GM18858 (cell line): Measurements from ENCODE around the gene LEPROT.
A peak's percentile ranks its signal among the peaks of the same experiment; 100 is the strongest.

ENCODE experiments used
- ATAC-seq: cut with Tn5 transposase; IDR thresholded peaks from one replicate; pipeline ENCODE4 v1.9.1; 2021; ENCODE audit not compliant: unreplicated experiment

Gene LEPROT

DNA sequence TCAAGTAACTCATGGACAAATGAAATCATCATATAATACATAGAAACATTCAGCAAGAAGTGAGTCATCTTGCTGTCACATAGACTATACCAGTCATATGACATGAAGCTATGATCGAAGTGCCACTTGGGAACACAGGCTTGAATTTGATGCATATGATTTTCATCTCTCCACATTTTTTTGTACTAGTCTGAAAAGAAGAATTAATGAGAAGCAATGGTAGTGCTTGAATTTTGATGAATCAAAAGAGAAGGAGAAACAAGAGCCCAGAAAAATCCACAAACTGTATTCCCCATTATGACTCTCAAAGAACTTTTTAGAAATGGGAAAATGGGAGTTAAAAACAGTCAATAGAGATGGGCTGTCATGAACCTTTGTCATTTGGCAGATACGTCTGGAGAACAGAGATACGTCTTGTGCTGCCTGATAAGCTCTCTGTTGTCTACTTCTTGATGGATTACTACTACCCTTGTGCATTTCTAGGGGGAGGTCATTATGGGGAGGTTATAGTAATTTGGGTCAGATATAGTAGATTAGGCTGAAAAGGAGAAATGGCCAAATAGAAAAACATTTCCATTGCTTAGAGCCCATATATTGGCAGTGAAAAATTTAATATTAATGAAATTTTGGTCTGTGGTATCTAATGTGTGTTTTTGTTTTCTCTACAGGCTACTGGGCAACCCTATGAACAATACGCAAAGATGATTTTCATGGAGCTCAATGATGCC lies 8.0 kb upstream of the LEPROT start:
- no peak for ATAC-seq

DNA sequence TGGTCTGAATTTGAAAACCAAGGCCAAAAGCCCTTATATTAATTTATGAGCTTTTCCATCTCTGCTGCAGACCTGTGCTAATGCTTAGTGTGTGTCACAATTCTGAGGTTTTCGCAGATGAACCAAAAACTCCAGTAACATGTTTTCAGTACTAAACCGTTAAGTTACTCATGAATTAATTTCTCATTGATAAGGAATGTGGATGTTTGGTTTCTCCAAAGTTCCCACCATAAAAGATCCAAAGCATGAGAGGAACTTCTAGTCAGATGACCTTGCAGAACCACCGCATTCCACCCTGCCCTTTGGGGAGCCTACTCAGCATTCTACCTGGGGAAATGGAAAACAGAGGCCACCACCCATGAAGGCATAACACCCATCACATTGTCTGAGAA lies 7.5 kb upstream of the LEPROT start:
- ATAC-seq, result no peak

- ATAC-seq, result no peak
Measured at GRCh38 chr1:65414538-65414937, 5.9 kb upstream of the LEPROT start.

- ATAC-seq, result no peak
Measured at GRCh38 chr1:65416767-65417166, 3.7 kb upstream of the LEPROT start.

- no peak for ATAC-seq
Measured at GRCh38 chr1:65417729-65418128, 2.7 kb upstream of the LEPROT start.

GRCh38 chr1:65418522-65419185 lies 1.8 kb upstream of the LEPROT start:
- no peak for ATAC-seq

DNA sequence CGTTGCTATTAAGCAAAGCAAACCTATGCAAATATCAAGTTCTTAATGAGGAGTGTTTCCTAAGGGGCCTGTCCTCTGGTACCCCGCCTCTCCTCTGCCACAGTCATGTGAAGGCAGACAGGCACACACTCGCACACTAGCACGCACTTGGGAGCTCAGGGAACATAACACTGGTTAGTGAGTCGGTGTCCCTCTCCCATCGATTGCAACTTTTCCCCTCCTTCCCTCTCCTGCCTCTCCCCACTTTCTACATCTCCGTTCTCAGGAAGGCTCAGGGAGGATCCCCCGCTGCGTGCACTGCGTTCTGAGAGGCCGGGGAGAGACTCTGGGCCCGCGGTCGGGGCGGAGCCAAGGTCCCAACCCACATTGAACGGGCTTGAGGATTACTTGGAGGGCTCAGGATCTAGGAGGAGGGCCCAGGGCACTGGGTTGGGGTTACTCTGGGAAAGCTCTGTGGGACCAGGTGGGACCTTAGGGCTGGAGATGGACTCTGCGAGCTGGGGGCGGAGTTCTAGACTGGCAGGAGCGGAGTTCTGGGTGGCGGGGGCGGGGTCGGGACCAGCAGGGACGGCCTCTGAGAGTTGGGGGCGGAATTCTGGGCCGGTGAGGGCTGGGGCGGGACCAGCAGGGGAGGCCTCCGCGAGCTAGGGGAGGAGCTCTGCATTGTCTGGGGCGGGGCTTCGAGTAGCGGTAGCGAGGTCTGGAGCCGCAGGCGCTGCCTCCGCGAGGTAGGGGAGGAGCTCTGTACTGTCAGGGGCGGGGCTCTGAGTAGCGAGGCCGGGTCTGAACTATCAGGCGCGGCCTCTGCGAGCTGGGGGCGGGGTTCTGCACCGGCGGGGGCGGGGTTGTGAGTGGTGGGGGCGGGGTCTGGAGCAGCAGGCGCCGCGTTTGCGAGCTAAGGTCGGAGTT lies 533 bp upstream of the LEPROT start:
- peak; percentile 93 for ATAC-seq

DNA sequence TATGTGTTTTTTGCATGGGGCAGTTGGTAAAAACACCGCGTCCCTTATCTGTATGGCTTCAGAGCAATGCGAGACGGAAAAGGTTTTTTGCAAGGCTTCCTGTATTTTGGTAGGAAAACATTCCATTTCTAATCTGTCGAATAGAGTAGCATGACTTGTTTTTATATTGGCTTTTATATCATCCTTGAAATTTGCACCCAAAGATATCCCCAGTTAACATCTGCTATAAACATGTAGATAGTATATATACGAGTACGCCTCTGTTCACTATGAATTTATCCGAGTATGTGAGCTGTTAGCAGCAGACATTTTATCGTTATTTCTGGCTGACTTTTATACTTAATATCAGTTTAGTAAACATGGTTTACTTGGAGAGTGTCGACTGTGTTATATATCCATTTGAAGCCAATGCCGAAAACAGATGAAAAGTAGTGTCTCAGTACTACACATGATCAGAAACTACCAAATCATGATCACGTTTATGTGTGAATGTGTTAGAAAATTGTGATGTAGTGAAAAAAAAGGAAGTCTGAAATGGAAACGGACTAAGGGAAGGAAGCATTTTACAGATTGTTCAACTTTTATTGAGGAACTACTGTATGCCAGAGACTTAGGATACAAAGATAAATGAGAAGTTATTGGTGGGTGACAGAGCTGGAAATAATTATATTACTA lies 1.0 kb downstream of the LEPROT start:
- no peak for ATAC-seq

GRCh38 chr1:65422241-65423203 lies 2.1 kb downstream of the LEPROT start:
- no peak for ATAC-seq

DNA sequence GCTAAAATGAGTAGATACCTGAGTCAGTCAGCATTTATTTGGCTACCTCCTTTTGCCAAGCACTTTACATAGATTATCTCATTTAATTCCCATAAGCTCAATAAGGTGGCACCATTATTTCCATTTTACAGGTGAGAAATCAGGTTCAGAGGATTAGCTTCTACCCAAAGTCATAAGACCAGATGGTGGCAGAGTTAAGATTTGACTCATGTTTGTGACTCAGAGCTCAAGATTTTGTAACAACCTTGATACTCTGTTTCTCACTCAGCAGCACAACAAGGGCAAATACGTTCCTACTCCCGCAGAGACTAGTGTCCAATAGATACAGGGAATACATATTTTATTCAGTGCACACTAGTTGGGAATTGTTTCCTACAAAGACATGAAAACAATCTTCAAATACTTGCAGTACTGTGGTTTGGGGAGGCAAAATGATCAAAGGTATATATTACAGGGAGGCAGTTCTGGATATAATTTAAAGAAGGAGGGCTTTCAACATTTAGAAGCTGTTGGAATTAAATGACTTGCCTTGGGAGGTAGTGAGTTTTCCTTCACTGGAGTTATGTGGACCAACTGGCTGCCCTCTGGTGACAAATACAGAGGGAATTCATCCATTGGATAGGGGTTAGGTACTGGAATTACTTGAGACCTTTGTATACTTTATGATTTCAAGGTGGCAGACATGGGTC lies 3.6 kb downstream of the LEPROT start:
- no peak for ATAC-seq

- no peak for ATAC-seq
Measured at GRCh38 chr1:65424573-65424889, 4.1 kb downstream of the LEPROT start.

- ATAC-seq, result no peak
Measured at GRCh38 chr1:65425006-65425405, 4.5 kb downstream of the LEPROT start.

DNA sequence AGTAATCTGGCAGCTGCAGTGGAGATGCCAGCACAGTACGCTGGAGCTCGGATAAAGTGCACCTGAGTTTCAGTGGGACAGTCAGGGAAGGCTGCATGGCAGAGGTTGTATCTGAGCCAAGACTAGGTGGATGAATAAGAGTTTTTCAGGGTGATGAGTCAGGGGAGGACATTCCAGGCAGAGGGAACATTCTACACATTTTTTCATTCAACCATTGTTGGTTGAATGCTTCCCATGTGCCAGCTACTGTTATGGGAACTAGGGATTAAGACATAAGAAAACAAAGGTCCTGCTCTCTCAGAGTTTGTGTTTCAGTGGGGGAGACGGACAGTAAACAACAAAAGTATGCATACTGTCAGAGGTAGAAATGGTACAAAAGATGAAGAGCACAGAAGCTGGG lies 5.2 kb downstream of the LEPROT start:
- ATAC-seq, result no peak

GRCh38 chr1:65429078-65429477 lies 8.6 kb downstream of the LEPROT start:
- ATAC-seq, result no peak

- ATAC-seq, result no peak
Measured at GRCh38 chr1:65429806-65430205, 9.3 kb downstream of the LEPROT start.

- ATAC-seq, result no peak
Measured at GRCh38 chr1:65431111-65431705, 10.7 kb downstream of the LEPROT start.

DNA sequence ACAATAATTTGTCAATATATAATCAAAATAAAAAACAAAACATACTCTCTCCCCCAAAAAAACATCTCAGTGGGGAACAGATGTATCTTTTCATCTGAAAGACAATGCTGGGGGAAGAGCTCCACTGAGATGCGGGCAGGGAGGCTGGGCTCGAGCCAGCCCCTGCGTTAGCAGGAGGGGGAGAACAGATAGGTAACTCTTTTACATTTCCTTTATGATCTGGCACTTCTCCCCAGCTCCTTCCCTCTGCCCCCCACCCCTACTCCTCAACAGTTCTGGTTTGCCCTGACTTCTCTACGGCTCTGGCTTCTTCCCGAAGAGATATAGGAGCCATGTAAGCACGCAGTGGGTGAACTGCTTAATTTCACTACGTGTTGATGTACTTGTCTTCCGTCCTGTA lies 12.4 kb downstream of the LEPROT start:
- ATAC-seq, result no peak

GRCh38 chr1:65434255-65434654 lies 13.8 kb downstream of the LEPROT start:
- ATAC-seq, result no peak

DNA sequence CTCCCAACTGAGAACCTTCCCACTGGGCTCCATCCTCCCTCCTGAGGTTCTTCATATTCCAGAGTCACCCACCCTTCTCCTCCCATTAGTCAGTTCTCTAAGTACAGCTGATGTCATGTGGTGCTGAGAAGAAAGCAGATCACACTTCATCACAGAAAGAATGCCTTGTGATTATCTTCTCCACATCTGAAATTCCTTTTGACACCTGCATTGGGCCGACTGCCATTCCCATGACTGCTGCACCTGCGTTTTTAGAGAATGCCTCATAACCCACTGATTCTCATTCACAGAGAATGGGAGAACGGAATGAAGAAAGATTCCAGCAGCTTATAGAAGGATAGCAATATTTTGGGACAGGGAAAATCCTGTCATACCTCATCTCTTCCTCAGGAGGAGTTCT lies 14.3 kb downstream of the LEPROT start:
- ATAC-seq, result no peak
